Measurements from ENCODE around the gene TRIL.

DNA sequence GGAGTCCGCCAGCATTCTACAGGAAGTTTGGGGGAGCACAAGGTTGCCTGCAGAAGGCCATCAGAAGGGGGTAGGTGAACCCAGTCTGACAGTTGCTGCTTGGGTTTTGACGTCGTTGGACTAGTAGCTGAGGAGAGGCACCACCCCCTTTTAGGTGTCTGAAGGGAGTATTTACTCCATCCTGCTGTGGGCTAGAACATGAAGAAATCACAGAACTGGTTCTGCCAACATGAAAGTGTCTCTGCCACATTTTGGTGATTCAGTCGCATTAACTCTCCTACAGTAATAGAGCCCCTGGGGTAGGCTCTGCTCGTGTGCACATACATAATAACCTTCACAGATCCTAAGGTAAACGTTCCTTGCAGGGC lies 834 bp upstream of the TRIL start:
- no peak for TF ChIP-seq CTCF (IDR thresholded peaks at IDR 0.05; ENCODE audit: low read depth, low read length)
- TF ChIP-seq POLR2A (IDR thresholded peaks at IDR 0.05; ENCODE audit: extremely low read depth, insufficient read length): no peak
- TF ChIP-seq MYC (IDR thresholded peaks at IDR 0.05; ENCODE audit: low read depth, low read length): no peak

Measured in NB4 (cell line).